DMS53 (cell line): ENCODE measurements around the gene PAM.
"Not testable (repeated sequence)": the region's sequence is repeated elsewhere in the genome, so short reads cannot be mapped to it uniquely, and the experiment has no call there.

Source experiments
- DNase-seq: peaks from one replicate; lab custom pipeline; 2025; lab: John Stamatoyannopoulos, UW

Gene PAM

GRCh38 chr5:102902647-102903046, 147.5 kb downstream of the PAM start:
- peak; percentile 42 for DNase-seq

GRCh38 chr5:102903074-102903871, 148.2 kb downstream of the PAM start:
- peak; percentile 15 for DNase-seq

- DNase-seq = no peak
Observed at GRCh38 chr5:102905056-102905455, 150.0 kb downstream of the PAM start.

DNA sequence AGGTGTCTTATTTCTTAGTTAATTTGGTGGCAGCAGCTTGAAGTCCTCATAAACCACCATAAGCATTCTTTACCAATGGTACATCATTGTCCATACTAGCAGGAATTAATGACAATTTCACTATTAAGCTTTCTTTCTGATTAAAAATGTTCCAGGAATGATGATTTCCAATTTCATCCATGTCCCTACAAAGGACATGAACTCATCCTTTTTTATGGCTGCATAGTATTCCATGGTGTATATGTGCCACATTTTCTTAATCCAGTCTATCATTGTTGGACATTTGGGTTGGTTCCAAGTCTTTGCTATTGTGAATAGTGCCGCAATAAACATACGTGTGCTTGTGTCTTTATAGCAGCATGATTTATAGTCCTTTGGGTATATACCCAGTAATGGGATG, 152.0 kb downstream of the PAM start:
- DNase-seq = not testable (repeated sequence)

- DNase-seq = no peak
Observed at GRCh38 chr5:102910240-102911226, 155.4 kb downstream of the PAM start.

GRCh38 chr5:102911973-102912372, 156.9 kb downstream of the PAM start:
- no peak for DNase-seq

- DNase-seq = no peak
Observed at GRCh38 chr5:102916109-102916508, 161.0 kb downstream of the PAM start.

GRCh38 chr5:102918986-102919610, 164.0 kb downstream of the PAM start:
- DNase-seq = no peak

GRCh38 chr5:102920762-102921161, 165.7 kb downstream of the PAM start:
- DNase-seq = no peak

DNA sequence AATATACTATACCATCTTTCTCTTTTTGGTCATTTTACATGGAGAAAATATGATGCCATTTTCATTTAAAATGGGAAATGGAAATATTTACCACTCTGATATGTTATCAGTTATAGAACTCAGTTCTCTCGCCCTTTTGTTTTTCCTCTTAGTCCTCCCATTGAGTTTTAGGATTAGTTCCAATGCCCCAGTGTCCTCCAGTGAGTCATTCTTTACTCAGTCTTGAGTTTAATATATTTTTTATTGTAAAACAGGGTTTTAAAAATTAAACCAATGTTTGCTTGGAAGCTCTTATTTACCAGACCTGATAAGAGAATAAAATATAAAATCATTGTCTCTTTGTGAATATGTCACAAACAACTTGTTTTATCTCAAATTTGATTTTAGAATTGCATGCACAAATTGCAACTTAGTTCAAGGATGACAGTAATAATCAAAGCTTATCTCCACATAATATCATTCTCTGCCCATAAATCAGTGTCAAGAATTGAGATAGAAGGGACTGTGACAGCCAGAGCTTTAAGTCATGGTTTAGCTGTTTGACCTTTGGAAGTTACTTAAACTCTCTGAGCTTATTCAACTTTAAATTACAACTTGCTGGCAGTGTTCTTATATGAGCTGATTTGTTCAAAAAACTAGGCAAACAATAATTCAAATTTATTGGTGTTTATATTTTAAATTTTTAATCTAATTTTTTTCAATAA, 166.4 kb downstream of the PAM start:
- no peak for DNase-seq

DNA sequence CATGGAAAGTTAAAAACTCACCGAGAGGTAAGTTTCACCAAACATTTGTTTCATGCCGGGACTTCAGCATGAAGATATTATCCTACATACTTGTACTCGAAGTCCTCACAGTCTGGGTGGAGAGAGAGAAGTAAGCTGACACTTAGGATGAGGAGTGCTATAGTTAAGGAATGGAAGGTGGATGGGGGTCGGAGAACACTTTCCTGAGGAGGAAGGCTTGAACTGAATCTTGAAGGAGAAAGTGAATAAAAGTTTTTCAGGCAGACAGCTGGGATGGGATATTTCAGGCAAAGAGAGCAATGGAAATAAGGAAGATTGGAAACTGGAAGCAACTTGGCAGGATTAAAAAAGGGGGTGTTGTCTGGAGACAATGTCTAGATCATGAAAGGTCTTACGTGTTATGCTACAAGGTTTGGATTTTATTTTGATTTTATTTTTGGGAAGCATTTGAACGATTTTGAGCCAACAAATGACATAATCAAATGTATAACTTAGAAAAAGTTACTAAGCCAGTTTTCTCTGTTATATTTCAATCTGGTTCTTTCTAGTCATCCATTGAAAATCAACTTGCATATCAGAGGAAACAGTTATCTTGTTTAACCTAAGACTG, 167.1 kb downstream of the PAM start:
- no peak for DNase-seq

DNA sequence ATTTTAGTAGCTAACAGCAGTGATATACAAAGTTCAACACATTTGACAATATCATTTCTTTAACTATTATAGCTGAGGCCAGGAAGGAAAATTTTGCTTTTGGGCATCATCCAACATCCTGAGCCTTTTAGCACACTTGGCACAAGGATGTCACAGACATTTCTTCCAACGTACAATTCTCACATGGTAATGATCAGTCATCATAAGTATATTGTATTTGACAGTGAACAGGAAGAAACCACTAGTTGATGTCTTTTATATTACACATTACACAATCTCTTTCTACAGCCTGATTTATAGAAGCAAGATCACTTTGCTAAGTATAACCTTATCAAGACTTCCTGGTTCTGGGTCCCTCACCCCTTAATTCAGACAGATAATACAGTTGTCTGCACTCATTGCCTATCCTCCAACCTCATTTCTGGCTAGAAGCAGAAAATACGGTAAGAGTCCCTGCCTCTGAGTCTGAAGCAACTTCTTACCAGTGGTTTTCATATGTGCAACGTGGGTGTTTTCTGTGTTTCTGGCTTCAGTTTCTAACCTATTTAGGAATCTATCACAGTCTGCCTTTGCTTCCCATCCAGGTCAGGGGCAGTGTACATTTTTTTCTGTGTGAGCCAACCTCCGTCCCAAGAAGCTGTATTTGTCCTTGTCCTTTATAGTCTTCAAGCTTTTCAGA, 167.8 kb downstream of the PAM start:
- no peak for DNase-seq

GRCh38 chr5:102924963-102925362, 169.9 kb downstream of the PAM start:
- no peak for DNase-seq

DNA sequence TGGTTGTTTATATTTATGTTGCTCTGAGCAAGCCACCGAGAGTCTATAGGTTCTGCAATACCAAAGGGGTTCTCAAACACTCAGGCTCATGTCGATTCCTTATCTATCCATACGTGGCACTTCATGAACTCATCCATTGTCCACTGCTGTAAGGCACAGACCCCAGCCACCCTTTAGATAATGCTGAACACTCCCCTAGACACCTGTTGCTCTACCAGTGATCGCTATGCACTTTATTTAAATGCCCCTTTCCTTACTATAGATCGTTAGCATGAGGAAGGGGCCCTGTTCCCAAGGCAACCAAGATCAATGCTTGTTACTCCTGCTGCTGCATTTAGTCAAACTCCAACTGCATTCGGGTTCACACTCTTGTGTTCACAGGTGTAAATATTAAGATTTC, 171.9 kb downstream of the PAM start:
- DNase-seq = no peak

DNA sequence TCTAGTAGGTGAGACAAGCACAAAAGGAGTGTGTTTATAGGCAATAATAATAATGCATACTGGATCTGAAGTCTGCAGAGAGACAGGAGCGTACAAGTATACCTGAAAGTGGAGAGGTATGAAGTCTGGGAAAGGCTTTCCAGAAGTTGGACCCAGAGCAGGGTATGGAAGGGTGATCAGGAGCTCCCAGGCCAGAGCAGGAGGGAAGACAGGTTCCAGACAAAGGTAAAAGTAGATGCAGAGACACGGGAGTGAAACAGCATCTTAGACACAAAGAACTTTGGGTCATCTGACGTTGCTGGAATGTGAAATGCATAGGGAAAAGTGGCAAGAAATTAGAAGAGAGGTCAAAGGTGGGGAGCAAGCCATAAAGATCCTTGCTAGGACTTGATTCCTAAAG, 175.1 kb downstream of the PAM start:
- DNase-seq = no peak

GRCh38 chr5:102931085-102931725, 176.1 kb downstream of the PAM start:
- DNase-seq = no peak

GRCh38 chr5:102932781-102933180, 177.7 kb downstream of the PAM start:
- no peak for DNase-seq

GRCh38 chr5:102933316-102933715, 178.2 kb downstream of the PAM start:
- no peak for DNase-seq

DNA sequence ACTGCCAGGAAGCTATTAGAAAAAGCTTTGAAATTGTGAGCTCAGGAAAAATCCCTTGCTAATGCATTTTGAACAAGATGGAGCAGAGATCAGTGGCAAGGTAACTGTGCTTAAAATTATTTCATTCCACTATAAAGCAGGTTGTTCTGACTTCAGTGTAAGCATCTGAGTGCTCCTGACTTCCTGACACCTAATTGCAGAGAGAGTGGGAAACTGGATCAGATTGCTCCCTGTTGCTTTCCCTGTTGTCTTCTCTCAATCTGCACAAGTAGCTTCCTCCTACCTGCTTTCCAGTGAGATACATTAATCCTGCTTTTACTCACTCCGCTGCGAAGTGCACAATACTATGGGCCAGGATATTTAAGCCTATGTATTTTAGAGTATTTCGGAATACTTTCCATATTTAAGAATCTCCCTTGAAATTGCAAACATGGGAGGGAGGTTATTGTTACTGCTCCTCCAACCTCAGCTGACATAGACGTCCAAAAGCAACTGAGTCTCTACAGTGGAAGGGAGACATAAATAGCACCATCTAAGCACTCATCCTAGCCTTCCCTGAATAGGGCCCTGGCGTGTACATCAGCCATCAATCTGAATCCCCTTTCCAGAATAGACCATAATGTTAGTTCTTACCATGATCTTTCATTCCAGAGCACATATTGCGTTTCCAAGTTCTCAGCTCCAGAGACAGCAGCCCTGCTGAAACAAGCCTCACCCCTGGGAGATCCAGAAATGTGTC, 178.8 kb downstream of the PAM start:
- no peak for DNase-seq

- no peak for DNase-seq
Observed at GRCh38 chr5:102937894-102938293, 182.8 kb downstream of the PAM start.
